ENCODE measurements around the gene IFNE.

- TF ChIP-seq, protein P1, sequence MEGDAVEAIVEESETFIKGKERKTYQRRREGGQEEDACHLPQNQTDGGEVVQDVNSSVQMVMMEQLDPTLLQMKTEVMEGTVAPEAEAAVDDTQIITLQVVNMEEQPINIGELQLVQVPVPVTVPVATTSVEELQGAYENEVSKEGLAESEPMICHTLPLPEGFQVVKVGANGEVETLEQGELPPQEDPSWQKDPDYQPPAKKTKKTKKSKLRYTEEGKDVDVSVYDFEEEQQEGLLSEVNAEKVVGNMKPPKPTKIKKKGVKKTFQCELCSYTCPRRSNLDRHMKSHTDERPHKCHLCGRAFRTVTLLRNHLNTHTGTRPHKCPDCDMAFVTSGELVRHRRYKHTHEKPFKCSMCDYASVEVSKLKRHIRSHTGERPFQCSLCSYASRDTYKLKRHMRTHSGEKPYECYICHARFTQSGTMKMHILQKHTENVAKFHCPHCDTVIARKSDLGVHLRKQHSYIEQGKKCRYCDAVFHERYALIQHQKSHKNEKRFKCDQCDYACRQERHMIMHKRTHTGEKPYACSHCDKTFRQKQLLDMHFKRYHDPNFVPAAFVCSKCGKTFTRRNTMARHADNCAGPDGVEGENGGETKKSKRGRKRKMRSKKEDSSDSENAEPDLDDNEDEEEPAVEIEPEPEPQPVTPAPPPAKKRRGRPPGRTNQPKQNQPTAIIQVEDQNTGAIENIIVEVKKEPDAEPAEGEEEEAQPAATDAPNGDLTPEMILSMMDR (conservative IDR thresholded peaks at IDR 0.05; ENCODE audit: low read depth, low read length), result no peak
- no peak for TF ChIP-seq EZH2 (IDR thresholded peaks at IDR 0.05; ENCODE audit: low read length, unreplicated experiment)
- TF ChIP-seq EZH2phosphoT487 (IDR thresholded peaks at IDR 0.05; ENCODE audit: borderline replicate concordance, low read length), result no peak
These were observed 31.3 kb upstream of the IFNE start for GRCh38 chr9:21513431-21513830.

All from PC-3 (cell line).